CD4-positive, CD25-positive, alpha-beta regulatory T cell (primary cell): ENCODE data around the gene MYO1E. TPM values are rescaled to one million over a fixed set of nuclear protein-coding genes. Genes with fewer than 3 reads are reported as not detected.
A peak's percentile ranks its signal among the peaks of the same experiment; 100 is the strongest.

Experiments
- ATAC-seq, 2 donors: fragments of 150-1000 bp; cut with Tn5 transposase; one replicate each; pipeline ENCODE4 v1.10.0; 2021; ENCODE audit warnings: low read depth in 2 of 2, moderate number of reproducible peaks in 2 of 2, moderate library complexity in 1 of 2
- DNase-seq, 3 donors: peaks; one replicate each; pipeline versions ENCODE4 v3.0.0 to v3.0.0-alpha.2; 2012 to 2022; ENCODE audit warnings: mixed read lengths in 1 of 3
- H3K27ac ChIP-seq: one replicate; pipeline ENCODE4 v1.7.0; 2013; ENCODE audit warnings: mild to moderate bottlenecking, low read length; ENCODE audit not compliant: insufficient read depth, poor library complexity, severe bottlenecking
- H3K27me3 ChIP-seq: one replicate; pipeline ENCODE4 v1.7.0; 2013; ENCODE audit warnings: low read length; ENCODE audit not compliant: control insufficient read depth, insufficient read depth
- H3K36me3 ChIP-seq: one replicate; pipeline ENCODE4 v1.7.0; 2013; ENCODE audit warnings: mild to moderate bottlenecking, low read length, moderate library complexity; ENCODE audit not compliant: control insufficient read depth, insufficient read depth
- H3K4me1 ChIP-seq: 2 replicates; pipeline ENCODE4 v1.7.0; 2013; ENCODE audit warnings: mild to moderate bottlenecking, low read length; ENCODE audit not compliant: insufficient read depth, control insufficient read depth, poor library complexity, severe bottlenecking
- H3K4me3 ChIP-seq: one replicate; pipeline ENCODE4 v1.7.0; 2013; ENCODE audit warnings: low read depth, mild to moderate bottlenecking, low read length, moderate library complexity
- H3K9me3 ChIP-seq, 2 experiments: 1 replicate in 1 of 2; 2 replicates in 1 of 2; pipeline ENCODE4 v1.7.0; 2013; ENCODE audit warnings: low read length in 2 of 2, mild to moderate bottlenecking in 1 of 2, moderate library complexity in 1 of 2; ENCODE audit not compliant: control insufficient read depth in 2 of 2
- H3K27ac Mint-ChIP-seq, 3 donors: one replicate each; pipeline ENCODE4 v1.8.0; 2020 to 2022; ENCODE audit warnings: mild to moderate bottlenecking in 3 of 3, mixed read lengths in 3 of 3, moderate library complexity in 2 of 3
- H3K27me3 Mint-ChIP-seq: one replicate; pipeline ENCODE4 v1.8.0; 2022; ENCODE audit warnings: mild to moderate bottlenecking, mixed read lengths
- H3K36me3 Mint-ChIP-seq: one replicate; pipeline ENCODE4 v1.8.0; 2020; ENCODE audit warnings: mixed read lengths
- H3K4me1 Mint-ChIP-seq, 4 donors: one replicate each; pipeline ENCODE4 v1.8.0; 2020 to 2022; ENCODE audit warnings: mixed read lengths in 4 of 4, mild to moderate bottlenecking in 1 of 4
- H3K4me3 Mint-ChIP-seq, 4 donors: one replicate each; pipeline ENCODE4 v1.8.0; 2020 to 2022; ENCODE audit warnings: mild to moderate bottlenecking in 4 of 4, mixed read lengths in 4 of 4, moderate library complexity in 3 of 4
- H3K9me3 Mint-ChIP-seq, 7 donors: one replicate each; pipeline ENCODE4 v1.8.0; 2020 to 2022; ENCODE audit warnings: mixed read lengths in 7 of 7, mild to moderate bottlenecking in 3 of 7, moderate library complexity in 2 of 7
- polyA plus RNA-seq, 4 donors: library from polyadenylated mRNA; unstranded; fragments of 300-500 nt; fragmentation: Illumina TruSeq; gene quantifications; one replicate each; pipeline ENCODE4 v1.2.3, GENCODE V29; 2021
- total RNA-seq: library from RNA; stranded (reverse); gene quantifications from one replicate; pipeline ENCODE4 v1.2.3, GENCODE V29; 2022

MYO1E gene
- total and polyA plus RNA-seq, 5 donors from 2014 or later, result 0.14 to 1.6 (median 0.75) TPM

GRCh38 chr15:59349680-59350420, 22.8 kb downstream of the MYO1E start:
- DNase-seq (peak in 1 of 3 donors; percentile 42), ATAC-seq (no peak)
- peaks cover 27% of the 10 kb centered on the region for H3K27me3 Mint-ChIP-seq
- H3K9me3 Mint-ChIP-seq, result peaks cover 0 to 2% (median 0%) of the 10 kb centered on the region in 7 donors
- Histone ChIP-seq H3K36me3 (no peaks in the 10 kb centered on the region), H3K4me3 (no peak overlapping the region), H3K27ac (no peak overlapping the region), H3K9me3 (no peaks in the 10 kb centered on the region), H3K4me1 (peaks cover 5% of the 10 kb centered on the region), H3K27me3 (no peaks in the 10 kb centered on the region)
- peaks cover 6 to 20% (median 9%) of the 10 kb centered on the region in 4 donors for H3K4me1 Mint-ChIP-seq
- H3K36me3 Mint-ChIP-seq, result no peaks in the 10 kb centered on the region
- H3K4me3 Mint-ChIP-seq, result no peak overlapping the region
- H3K27ac Mint-ChIP-seq, result peak overlapping the region in 1 of 3 donors; percentile 82

- H3K4me3 Mint-ChIP-seq, result no peak overlapping the region
- peaks cover 33% of the 10 kb centered on the region for H3K27me3 Mint-ChIP-seq
Observed at GRCh38 chr15:59347915-59348314, 24.8 kb downstream of the MYO1E start.

GRCh38 chr15:59346951-59347350, 25.7 kb downstream of the MYO1E start:
- no peak for ATAC-seq
- Mint-ChIP-seq H3K4me1 (peaks cover 0 to 6% (median 0%) of the 10 kb centered on the region in 4 donors), H3K27me3 (peaks cover 31% of the 10 kb centered on the region), H3K9me3 (peaks cover 0 to 8% (median 0%) of the 10 kb centered on the region in 7 donors), H3K36me3 (no peaks in the 10 kb centered on the region), H3K27ac (no peak overlapping the region), H3K4me3 (no peak overlapping the region)
- Histone ChIP-seq H3K36me3 (no peaks in the 10 kb centered on the region), H3K4me3 (no peak overlapping the region), H3K27ac (no peak overlapping the region), H3K27me3 (no peaks in the 10 kb centered on the region), H3K9me3 (no peaks in the 10 kb centered on the region), H3K4me1 (no peaks in the 10 kb centered on the region)
- DNase-seq, result no peak

More at GRCh38 chr15:59347915-59348314, 24.8 kb downstream of the MYO1E start:
- peaks cover 0 to 2% (median 0%) of the 10 kb centered on the region in 7 donors for H3K9me3 Mint-ChIP-seq
- Histone ChIP-seq H3K36me3 (no peaks in the 10 kb centered on the region), H3K4me1 (no peaks in the 10 kb centered on the region), H3K27me3 (no peaks in the 10 kb centered on the region), H3K9me3 (no peaks in the 10 kb centered on the region), H3K27ac (no peak overlapping the region), H3K4me3 (no peak overlapping the region)
- ATAC-seq, result no peak
- DNase-seq, result no peak
- no peaks in the 10 kb centered on the region for H3K36me3 Mint-ChIP-seq
- no peak overlapping the region for H3K27ac Mint-ChIP-seq
- peaks cover 0 to 6% (median 2%) of the 10 kb centered on the region in 4 donors for H3K4me1 Mint-ChIP-seq

- Mint-ChIP-seq H3K4me1 (peaks cover 0 to 3% (median 1%) of the 10 kb centered on the region in 4 donors), H3K9me3 (peaks cover 0 to 8% (median 0%) of the 10 kb centered on the region in 7 donors), H3K4me3 (no peak overlapping the region), H3K36me3 (no peaks in the 10 kb centered on the region), H3K27me3 (peaks cover 24% of the 10 kb centered on the region), H3K27ac (no peak overlapping the region)
- no peaks in the 10 kb centered on the region for H3K4me1 ChIP-seq
- H3K27ac ChIP-seq, result no peak overlapping the region
- peaks cover 4% of the 10 kb centered on the region for H3K27me3 ChIP-seq
- DNase-seq (no peak), ATAC-seq (no peak)
- H3K4me3 ChIP-seq, result no peak overlapping the region
- H3K36me3 ChIP-seq, result no peaks in the 10 kb centered on the region
- no peaks in the 10 kb centered on the region for H3K9me3 ChIP-seq
Observed at GRCh38 chr15:59345326-59345725, 27.3 kb downstream of the MYO1E start.

GRCh38 chr15:59344311-59344710, 28.4 kb downstream of the MYO1E start:
- Mint-ChIP-seq H3K4me3 (no peak overlapping the region), H3K27me3 (peaks cover 26% of the 10 kb centered on the region), H3K9me3 (peaks cover 0 to 9% (median 0%) of the 10 kb centered on the region in 7 donors), H3K4me1 (peaks cover 0 to 2% (median 0%) of the 10 kb centered on the region in 4 donors), H3K27ac (no peak overlapping the region), H3K36me3 (no peaks in the 10 kb centered on the region)
- ATAC-seq (no peak), DNase-seq (no peak)
- Histone ChIP-seq H3K27me3 (peaks cover 4% of the 10 kb centered on the region), H3K9me3 (no peaks in the 10 kb centered on the region), H3K36me3 (no peaks in the 10 kb centered on the region), H3K27ac (no peak overlapping the region), H3K4me3 (no peak overlapping the region), H3K4me1 (no peaks in the 10 kb centered on the region)

- H3K4me3 ChIP-seq, result no peak overlapping the region
- H3K27me3 ChIP-seq, result peaks cover 4% of the 10 kb centered on the region
- Mint-ChIP-seq H3K4me1 (peaks cover 0 to 2% (median 0%) of the 10 kb centered on the region in 4 donors), H3K4me3 (no peak overlapping the region), H3K9me3 (peaks cover 0 to 9% (median 0%) of the 10 kb centered on the region in 7 donors), H3K27ac (no peak overlapping the region), H3K36me3 (no peaks in the 10 kb centered on the region), H3K27me3 (peaks cover 22% of the 10 kb centered on the region)
- H3K27ac ChIP-seq, result no peak overlapping the region
- DNase-seq, result no peak
- H3K36me3 ChIP-seq, result no peaks in the 10 kb centered on the region
- H3K4me1 ChIP-seq, result no peaks in the 10 kb centered on the region
- no peak for ATAC-seq
- no peaks in the 10 kb centered on the region for H3K9me3 ChIP-seq
Observed at GRCh38 chr15:59340325-59340724, 32.3 kb downstream of the MYO1E start.

- H3K9me3 ChIP-seq, result no peaks in the 10 kb centered on the region
- no peaks in the 10 kb centered on the region for H3K36me3 ChIP-seq
- no peak overlapping the region for H3K4me3 ChIP-seq
- no peak for ATAC-seq
- peaks cover 14% of the 10 kb centered on the region for H3K27me3 Mint-ChIP-seq
- peaks cover 0 to 9% (median 0%) of the 10 kb centered on the region in 7 donors for H3K9me3 Mint-ChIP-seq
- DNase-seq, result no peak
- H3K27ac ChIP-seq, result no peak overlapping the region
- H3K4me1 Mint-ChIP-seq, result peaks cover 0 to 2% (median 0%) of the 10 kb centered on the region in 4 donors
- H3K27ac Mint-ChIP-seq, result no peak overlapping the region
- no peaks in the 10 kb centered on the region for H3K36me3 Mint-ChIP-seq
- H3K4me1 ChIP-seq, result no peaks in the 10 kb centered on the region
- H3K27me3 ChIP-seq, result peaks cover 4% of the 10 kb centered on the region
- H3K4me3 Mint-ChIP-seq, result no peak overlapping the region
Observed at GRCh38 chr15:59339252-59339672, 33.4 kb downstream of the MYO1E start.

GRCh38 chr15:59338414-59338813, 34.3 kb downstream of the MYO1E start:
- H3K27ac ChIP-seq, result no peak overlapping the region
- H3K27me3 ChIP-seq, result peaks cover 4% of the 10 kb centered on the region
- no peak overlapping the region for H3K4me3 Mint-ChIP-seq
- DNase-seq (no peak), ATAC-seq (no peak)
- no peaks in the 10 kb centered on the region for H3K9me3 ChIP-seq
- H3K4me1 Mint-ChIP-seq, result peaks cover 0 to 2% (median 0%) of the 10 kb centered on the region in 4 donors
- no peaks in the 10 kb centered on the region for H3K36me3 Mint-ChIP-seq
- H3K9me3 Mint-ChIP-seq, result peaks cover 0 to 7% (median 0%) of the 10 kb centered on the region in 7 donors
- H3K4me3 ChIP-seq, result no peak overlapping the region
- H3K27ac Mint-ChIP-seq, result no peak overlapping the region
- H3K4me1 ChIP-seq, result no peaks in the 10 kb centered on the region
- H3K36me3 ChIP-seq, result no peaks in the 10 kb centered on the region
- peaks cover 15% of the 10 kb centered on the region for H3K27me3 Mint-ChIP-seq
